Measurements from ENCODE around the gene FOXD1. TPM values are rescaled to one million over a fixed set of nuclear protein-coding genes. Genes with fewer than 3 reads are reported as not detected.

FOXD1 gene
- total and polyA plus RNA-seq, 2 of the 8 experiments (the other 6 are each of a cell fraction or from before 2014, with no cell fraction given) = 0.11 to 1.1 TPM

- peak overlapping the region; percentile 70 to 99 for H3K4me2 ChIP-seq (ENCODE audit: insufficient read depth in 1 of 2, low read depth in 2 of 2, low read length in 2 of 2)
- H2BK5ac ChIP-seq (ENCODE audit: low read depth, low read length) = no peak overlapping the region
- H3K27ac ChIP-seq (ENCODE audit: low read depth, low read length) = no peak overlapping the region
- POLR2A ChIA-PET (ENCODE audit: partially characterized antibody) = interaction anchor here (0.9 to 2.6 kb wide), 3 partner anchors 18 to 30 kb away, joined by 3 to 9 read pairs (median 6); partner anchors contain the start of gene FOXD1
- H3K4me3 ChIP-seq (ENCODE audit: extremely low read depth in 1 of 4, insufficient read depth in 2 of 4, low read depth in 3 of 4, low read length in 4 of 4) = peak overlapping the region; percentile 49 to 64 (median 53)
- H3K4ac ChIP-seq (replicated peaks; ENCODE audit: insufficient read length, low read depth, low read length) = no peak overlapping the region
- no peaks in the 10 kb centered on the region for H3K79me1 ChIP-seq (ENCODE audit: low read depth, low read length)
- no peak overlapping the region for H3K23ac ChIP-seq (ENCODE audit: insufficient read length)
- no peak overlapping the region for H2AK5ac ChIP-seq (ENCODE audit: low read depth, low read length)
- H3K4me1 ChIP-seq (replicated peaks in 1 of 4; ENCODE audit: control insufficient read depth in 3 of 4, insufficient read depth in 4 of 4, low read length in 3 of 4) = peaks cover 0 to 11% (median 0%) of the 10 kb centered on the region in 4 experiments; a peak in 4 of 7 replicates
- H4K8ac ChIP-seq (ENCODE audit: extremely low read depth, insufficient read depth, low read length) = no peak overlapping the region
- H2BK15ac ChIP-seq (ENCODE audit: low read length) = no peak overlapping the region
- H2AFZ ChIP-seq (ENCODE audit: low read length) = peak overlapping the region; percentile 53; the same call in 1 of the 2 replicates
- H2BK20ac ChIP-seq (ENCODE audit: low read length) = no peak overlapping the region
- no peaks in the 10 kb centered on the region for H3K79me2 ChIP-seq (ENCODE audit: control insufficient read depth in 1 of 2, insufficient read depth in 2 of 2, low read length in 2 of 2)
- 9% methylated on average over 6 of the region's 6 CpGs; no CpG with 5 or more reads in 1 of the 2 experiments for WGBS, 2 experiments (ENCODE audit: extremely low coverage in 1 of 2, insufficient coverage in 1 of 2, insufficient read length in 1 of 2, insufficient replicate concordance in 2 of 2, low coverage in 1 of 2, low lambda C conversion rate in 2 of 2, missing lambda C conversion rate in 1 of 2)
- no peak overlapping the region for H3K14ac ChIP-seq (ENCODE audit: insufficient read length)
- H4K20me1 ChIP-seq (replicated peaks in 1 of 2; ENCODE audit: control insufficient read depth in 1 of 2, insufficient read depth in 2 of 2, low read length in 2 of 2) = no peaks in the 10 kb centered on the region
- H3K27me3 ChIP-seq (replicated peaks in 1 of 4; ENCODE audit: control insufficient read depth in 3 of 4, extremely low read depth in 1 of 4, insufficient read depth in 3 of 4, low read length in 3 of 4) = peaks cover 46 to 63% (median 58%) of the 10 kb centered on the region in 4 experiments
- no peak overlapping the region for H3K9ac ChIP-seq (replicated peaks in 1 of 4; ENCODE audit: extremely low read depth in 1 of 4, low read depth in 3 of 4, low read length in 3 of 4)
- peak overlapping the region; percentile 35; the same call in 1 of the 2 replicates for H3K18ac ChIP-seq (ENCODE audit: extremely low read depth, low read length)
- no peak for FAIRE-seq
- no peaks in the 10 kb centered on the region; a peak in 1 of 8 replicates for H3K36me3 ChIP-seq (ENCODE audit: control insufficient read depth in 2 of 4, insufficient read depth in 4 of 4, low read length in 3 of 4)
- no peak overlapping the region for H4K91ac ChIP-seq (replicated peaks; ENCODE audit: insufficient read length, low read length)
- no peak overlapping the region for H3K56ac ChIP-seq (replicated peaks; ENCODE audit: insufficient read length, low read depth, low read length)
- no peak overlapping the region for H2BK12ac ChIP-seq (ENCODE audit: low read depth, low read length)
- CTCF ChIA-PET (ENCODE audit: partially characterized antibody) = interaction anchor here (1.1 to 3.2 kb wide), 12 partner anchors 8 to 202 kb away, joined by 3 to 28 read pairs (median 4); partner anchors contain the start of gene FOXD1
- H2BK120ac ChIP-seq (replicated peaks; ENCODE audit: low read depth, low read length) = no peak overlapping the region
- no peak for DNase-seq (ENCODE audit: low read depth in 1 of 2, low spot score in 2 of 2)
- no peaks in the 10 kb centered on the region; a peak in 1 of 4 replicates for H3K9me3 ChIP-seq (ENCODE audit: insufficient read depth in 2 of 2, low read depth in 1 of 2, low read length in 1 of 2)
- peaks cover 8% of the 10 kb centered on the region for H3K23me2 ChIP-seq (ENCODE audit: low read depth, low read length)
- no peak overlapping the region for H4K5ac ChIP-seq (ENCODE audit: insufficient read length, low read depth, low read length)
- TF ChIP-seq TAF1 (IDR thresholded peaks at IDR 0.05; ENCODE audit: low read depth, low read length) (peak; percentile 17; the same call in 1 of the 2 replicates), HDAC6 (IDR thresholded peaks at IDR 0.05; ENCODE audit: low read depth, low read length) (no peak), POU5F1 (IDR thresholded peaks at IDR 0.05; ENCODE audit: low read depth, low read length) (no peak), BRCA1 (IDR thresholded peaks at IDR 0.05; ENCODE audit: low read depth, low read length) (no peak), YY1 (IDR thresholded peaks at IDR 0.05; ENCODE audit: low read depth, low read length) (no peak), CTCF (IDR thresholded peaks at IDR 0.05; ENCODE audit: control extremely low read depth in 1 of 3, insufficient read depth in 1 of 3, low read depth in 1 of 3, low read length in 3 of 3) (no peak), POLR2AphosphoS5 (IDR thresholded peaks at IDR 0.05; ENCODE audit: low read depth, low read length) (no peak), CHD1 (IDR thresholded peaks at IDR 0.05; ENCODE audit: low read depth, low read length) (no peak), EGR1 (IDR thresholded peaks at IDR 0.05; ENCODE audit: borderline replicate concordance, low read depth, low read length) (no peak), CBX5 (IDR thresholded peaks at IDR 0.05; ENCODE audit: low read depth, low read length) (no peak), RAD21 (IDR thresholded peaks at IDR 0.05 in 1 of 2, conservative IDR thresholded peaks at IDR 0.05 in 1 of 2; ENCODE audit: low read depth in 2 of 2, low read length in 2 of 2) (no peak), GTF2F1 (IDR thresholded peaks at IDR 0.05; ENCODE audit: borderline replicate concordance, low read depth, low read length) (no peak)
Measured at GRCh38 chr5:73419117-73419464, 29.5 kb downstream of the FOXD1 start.

All from H1 (cell line).